Measurements from ENCODE around the gene LRFN4. TPM values are rescaled to one million over a fixed set of nuclear protein-coding genes. Genes with fewer than 3 reads are reported as not detected.

The LRFN4 gene
- total and polyA plus RNA-seq, 2 of the 8 experiments (the other 6 are each of a cell fraction or from before 2014, with no cell fraction given), result 49.8 to 64.3 TPM

DNA sequence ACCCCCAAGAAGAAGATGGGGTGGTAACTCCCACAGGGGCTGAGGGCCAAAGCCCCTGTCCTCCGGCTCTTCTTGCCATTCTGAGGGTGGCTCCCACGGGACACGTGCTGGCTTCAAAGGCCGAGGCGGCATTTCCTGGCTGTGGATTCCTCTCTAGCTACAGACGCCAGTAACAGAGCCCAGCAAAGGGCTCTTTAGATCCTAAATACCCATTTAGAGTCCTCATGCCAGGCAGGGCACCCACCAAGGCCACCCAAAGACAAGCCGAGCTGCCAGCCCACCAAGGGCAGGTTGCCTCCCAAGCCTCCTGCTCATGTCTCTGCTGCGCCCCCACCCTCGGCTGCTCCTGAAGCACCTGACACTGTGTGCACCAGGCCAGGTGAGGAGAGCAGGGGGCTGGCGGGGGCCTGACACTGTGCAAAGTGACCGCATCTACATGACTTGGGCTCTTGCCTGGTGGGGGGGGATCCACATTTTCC lies 5.7 kb downstream of the LRFN4 start:
- no peak overlapping the region for H3K56ac ChIP-seq (replicated peaks; ENCODE audit: insufficient read length, low read depth, low read length)
- H3K9me3 ChIP-seq (ENCODE audit: insufficient read depth in 2 of 2, low read depth in 1 of 2, low read length in 1 of 2), result no peaks in the 10 kb centered on the region
- H3K4ac ChIP-seq (replicated peaks; ENCODE audit: insufficient read length, low read depth, low read length), result no peak overlapping the region
- FAIRE-seq (no peak), DNase-seq (ENCODE audit: low read depth in 1 of 2, low spot score in 2 of 2) (no peak)
- peaks cover 0 to 5% (median 2%) of the 10 kb centered on the region in 4 experiments; a peak in 4 of 7 replicates for H3K4me1 ChIP-seq (replicated peaks in 1 of 4; ENCODE audit: control insufficient read depth in 3 of 4, insufficient read depth in 4 of 4, low read length in 3 of 4)
- no peaks in the 10 kb centered on the region for H3K23me2 ChIP-seq (ENCODE audit: low read depth, low read length)
- H4K91ac ChIP-seq (replicated peaks; ENCODE audit: insufficient read length, low read length), result no peak overlapping the region
- H2AFZ ChIP-seq (ENCODE audit: low read length), result no peak overlapping the region
- peaks cover 2 to 6% of the 10 kb centered on the region in 2 experiments for H4K20me1 ChIP-seq (replicated peaks in 1 of 2; ENCODE audit: control insufficient read depth in 1 of 2, insufficient read depth in 2 of 2, low read length in 2 of 2)
- TF ChIP-seq RBBP5 (IDR thresholded peaks at IDR 0.05; ENCODE audit: borderline replicate concordance, low read depth, low read length), result no peak
- TF ChIP-seq CHD1 (IDR thresholded peaks at IDR 0.05; ENCODE audit: low read depth, low read length), result no peak
- no peak for TF ChIP-seq GABPA (IDR thresholded peaks at IDR 0.05; ENCODE audit: borderline replicate concordance, insufficient read depth, low read length)
- TF ChIP-seq ATF3 (IDR thresholded peaks at IDR 0.05; ENCODE audit: insufficient read depth, low read depth, low read length), result no peak
- no peak for TF ChIP-seq SP2 (IDR thresholded peaks at IDR 0.05; ENCODE audit: low read length)
- TF ChIP-seq RFX5 (IDR thresholded peaks at IDR 0.05; ENCODE audit: borderline replicate concordance, low read depth, low read length), result no peak
- TF ChIP-seq NRF1 (IDR thresholded peaks at IDR 0.05; ENCODE audit: low read depth, low read length), result no peak
- no peak for TF ChIP-seq ASH2L (IDR thresholded peaks at IDR 0.05; ENCODE audit: low read length)
- H3K4me2 ChIP-seq (ENCODE audit: insufficient read depth in 1 of 2, low read depth in 2 of 2, low read length in 2 of 2), result no peak overlapping the region
- H3K9ac ChIP-seq (replicated peaks in 1 of 4; ENCODE audit: extremely low read depth in 1 of 4, low read depth in 3 of 4, low read length in 3 of 4), result no peak overlapping the region
- H3K36me3 ChIP-seq (ENCODE audit: control insufficient read depth in 2 of 4, insufficient read depth in 4 of 4, low read length in 3 of 4), result peaks cover 0 to 18% (median 1%) of the 10 kb centered on the region in 4 experiments; a peak in 4 of 8 replicates
- peak overlapping the region; percentile 28; the same call in 1 of the 2 replicates for H4K8ac ChIP-seq (ENCODE audit: extremely low read depth, insufficient read depth, low read length)
- no peak overlapping the region for H4K5ac ChIP-seq (ENCODE audit: insufficient read length, low read depth, low read length)
- no peaks in the 10 kb centered on the region for H3K79me1 ChIP-seq (ENCODE audit: low read depth, low read length)
- H2BK12ac ChIP-seq (ENCODE audit: low read depth, low read length), result no peak overlapping the region
- WGBS, 2 experiments (ENCODE audit: extremely low coverage in 1 of 2, insufficient coverage in 1 of 2, insufficient read length in 1 of 2, insufficient replicate concordance in 2 of 2, low coverage in 1 of 2, low lambda C conversion rate in 2 of 2, missing lambda C conversion rate in 1 of 2), result 86% methylated on average over 10 of the region's 11 CpGs; no CpG with 5 or more reads in 1 of the 2 experiments
- no peak overlapping the region for H3K4me3 ChIP-seq (ENCODE audit: extremely low read depth in 1 of 4, insufficient read depth in 2 of 4, low read depth in 3 of 4, low read length in 4 of 4)
- H3K23ac ChIP-seq (ENCODE audit: insufficient read length), result no peak overlapping the region
- H2BK20ac ChIP-seq (ENCODE audit: low read length), result no peak overlapping the region
- CTCF ChIA-PET (ENCODE audit: partially characterized antibody), result interaction anchor here (3.7 to 13.8 kb wide), 3 partner anchors 9 to 113 kb away, joined by 20 to 199 read pairs (median 58); partner anchors contain the start of gene C11orf86
- H3K27me3 ChIP-seq (replicated peaks in 1 of 4; ENCODE audit: control insufficient read depth in 3 of 4, extremely low read depth in 1 of 4, insufficient read depth in 3 of 4, low read length in 3 of 4), result no peaks in the 10 kb centered on the region
- H2AK5ac ChIP-seq (ENCODE audit: low read depth, low read length), result no peak overlapping the region
- H2BK5ac ChIP-seq (ENCODE audit: low read depth, low read length), result no peak overlapping the region
- no peak overlapping the region for H3K18ac ChIP-seq (ENCODE audit: extremely low read depth, low read length)
- H2BK15ac ChIP-seq (ENCODE audit: low read length), result no peak overlapping the region
- no peaks in the 10 kb centered on the region for H3K79me2 ChIP-seq (ENCODE audit: control insufficient read depth in 1 of 2, insufficient read depth in 2 of 2, low read length in 2 of 2)
- POLR2A ChIA-PET (ENCODE audit: partially characterized antibody), result interaction anchor here (0.9 to 1.8 kb wide), 4 partner anchors 13 to 32 kb away, joined by 3 to 4 read pairs (median 4); partner anchors contain the start of gene RCE1
- no peak overlapping the region for H3K14ac ChIP-seq (ENCODE audit: insufficient read length)
- no peak overlapping the region for H2BK120ac ChIP-seq (replicated peaks; ENCODE audit: low read depth, low read length)
- no peak overlapping the region for H3K27ac ChIP-seq (ENCODE audit: low read depth, low read length)

All from H1 (cell line).